HG03108 (cell line): ENCODE data around the gene NR4A2.

Experiments
- ATAC-seq: cut with Tn5 transposase; IDR thresholded peaks from one replicate; pipeline ENCODE4 v1.9.1; 2021; ENCODE audit warnings: moderate library complexity; ENCODE audit not compliant: unreplicated experiment

Gene NR4A2

DNA sequence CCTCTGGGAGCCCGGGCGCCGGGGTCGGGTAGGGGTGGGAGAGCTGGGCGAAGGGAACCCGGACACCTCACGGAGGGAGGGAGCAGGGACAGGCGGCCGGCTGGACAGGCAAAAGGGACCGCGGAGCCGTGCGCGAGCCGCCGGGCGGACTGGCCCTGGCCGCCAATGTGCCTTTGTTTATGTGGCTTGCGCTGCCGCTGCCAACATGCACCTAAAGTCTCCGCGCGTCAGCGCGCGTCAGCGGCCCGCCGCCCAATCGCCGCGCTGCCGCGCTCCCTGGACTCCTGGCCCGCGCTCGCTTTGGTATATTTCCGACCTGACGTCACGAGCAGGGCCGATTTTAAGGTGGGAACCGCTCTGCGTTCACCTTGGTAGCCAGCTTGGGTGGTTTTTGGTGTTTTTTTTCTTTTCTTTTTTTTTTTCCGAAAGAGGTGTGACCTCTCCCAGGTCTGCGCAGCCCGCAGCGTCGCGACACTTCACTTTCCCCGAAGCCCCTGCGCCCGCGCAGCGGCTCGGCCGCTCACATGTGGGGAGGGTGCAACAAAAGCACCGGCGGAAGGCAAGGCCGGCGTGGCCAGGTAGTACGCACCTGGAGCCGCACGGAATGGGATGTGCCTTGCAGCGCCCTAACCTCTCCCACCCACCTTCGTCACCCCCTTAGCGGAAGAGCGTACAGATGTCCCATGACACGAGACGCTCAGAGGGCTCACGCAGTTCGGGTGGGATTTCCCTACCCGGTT, at the start of gene NR4A2:
NR4A2 (minus strand) TSS at position 188 of the 740 bp plus-strand sequence. CDS start 2,535 bp downstream, outside the sequence.
- peak; percentile 60 for ATAC-seq

GRCh38 chr2:156380117-156380645, 47.7 kb upstream of the NR4A2 start:
- ATAC-seq = peak; percentile 93

DNA sequence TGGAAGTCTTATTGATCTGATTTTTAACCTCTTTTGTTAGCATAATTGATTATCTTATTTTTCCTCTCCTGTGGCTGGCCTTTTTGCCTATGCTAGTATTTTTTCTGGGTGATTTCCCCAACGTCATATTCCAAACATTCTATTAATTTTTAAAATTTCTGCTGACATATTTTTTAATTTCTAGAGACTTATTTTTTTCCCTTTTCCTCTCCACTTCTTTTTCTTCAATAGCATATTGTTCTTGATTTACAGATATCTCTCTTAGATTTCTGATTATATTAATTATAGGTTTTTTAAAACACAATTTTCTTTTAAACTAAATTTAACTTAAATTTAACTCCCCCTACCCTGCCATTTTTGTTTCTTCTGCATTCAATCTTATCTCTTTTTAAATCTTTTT, 47.2 kb upstream of the NR4A2 start:
- ATAC-seq = no peak

- ATAC-seq = no peak
Measured at GRCh38 chr2:156379071-156379470, 46.5 kb upstream of the NR4A2 start.

- no peak for ATAC-seq
Measured at GRCh38 chr2:156366753-156367152, 34.2 kb upstream of the NR4A2 start.

DNA sequence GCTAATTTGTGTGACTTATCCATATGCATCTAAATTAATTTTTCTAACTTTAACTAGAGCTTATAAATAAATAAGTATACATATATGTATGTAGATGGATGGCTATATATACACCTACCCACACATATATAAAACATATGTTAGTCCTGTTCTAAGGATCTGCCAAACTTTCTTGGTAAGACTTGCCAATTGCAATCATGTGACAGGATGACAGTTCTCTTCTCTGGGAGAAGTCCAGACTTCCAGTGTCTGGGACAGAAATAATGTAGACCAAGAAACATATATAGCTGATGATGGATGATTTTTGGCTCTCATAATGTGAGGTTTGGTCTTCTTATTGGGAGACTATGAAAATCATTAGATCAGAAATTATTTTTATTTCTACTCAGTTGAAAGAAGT, 30.6 kb upstream of the NR4A2 start:
- no peak for ATAC-seq

DNA sequence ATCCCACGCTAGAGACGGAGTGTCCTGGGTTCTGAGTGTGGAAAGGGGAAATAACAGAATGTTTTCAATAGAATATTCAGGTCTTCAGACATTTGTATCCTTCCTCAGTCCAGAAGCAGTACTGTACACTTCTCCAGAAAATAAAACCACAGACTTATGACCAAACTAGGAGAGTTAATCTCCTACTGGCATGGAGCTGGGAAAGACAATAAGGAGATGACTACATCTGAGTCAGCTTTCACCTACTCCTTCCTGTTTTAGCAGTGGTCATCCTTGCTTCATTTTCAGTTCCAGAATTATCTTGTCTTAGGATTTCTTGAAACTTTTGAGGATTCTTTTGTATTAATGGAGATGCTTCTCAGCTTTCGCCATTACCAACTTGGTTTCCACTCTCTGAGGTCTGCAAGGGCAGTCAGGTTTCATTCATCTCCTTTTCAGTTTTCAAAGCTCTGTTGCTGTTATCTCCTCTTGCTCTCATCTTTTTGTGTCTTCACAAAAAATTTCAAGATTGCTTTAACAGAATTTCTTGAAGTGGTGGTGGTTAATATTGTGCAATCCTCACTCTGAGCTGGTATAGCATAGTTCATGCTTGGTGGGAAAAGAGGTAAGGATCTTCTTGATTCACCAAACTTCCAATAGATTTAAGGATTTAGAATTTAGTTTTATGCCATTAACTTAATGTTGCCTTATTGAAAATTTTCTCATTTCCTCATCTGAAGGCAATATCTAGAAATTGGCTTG, 23.7 kb upstream of the NR4A2 start:
- no peak for ATAC-seq

GRCh38 chr2:156352911-156353310, 20.4 kb upstream of the NR4A2 start:
- ATAC-seq = no peak

DNA sequence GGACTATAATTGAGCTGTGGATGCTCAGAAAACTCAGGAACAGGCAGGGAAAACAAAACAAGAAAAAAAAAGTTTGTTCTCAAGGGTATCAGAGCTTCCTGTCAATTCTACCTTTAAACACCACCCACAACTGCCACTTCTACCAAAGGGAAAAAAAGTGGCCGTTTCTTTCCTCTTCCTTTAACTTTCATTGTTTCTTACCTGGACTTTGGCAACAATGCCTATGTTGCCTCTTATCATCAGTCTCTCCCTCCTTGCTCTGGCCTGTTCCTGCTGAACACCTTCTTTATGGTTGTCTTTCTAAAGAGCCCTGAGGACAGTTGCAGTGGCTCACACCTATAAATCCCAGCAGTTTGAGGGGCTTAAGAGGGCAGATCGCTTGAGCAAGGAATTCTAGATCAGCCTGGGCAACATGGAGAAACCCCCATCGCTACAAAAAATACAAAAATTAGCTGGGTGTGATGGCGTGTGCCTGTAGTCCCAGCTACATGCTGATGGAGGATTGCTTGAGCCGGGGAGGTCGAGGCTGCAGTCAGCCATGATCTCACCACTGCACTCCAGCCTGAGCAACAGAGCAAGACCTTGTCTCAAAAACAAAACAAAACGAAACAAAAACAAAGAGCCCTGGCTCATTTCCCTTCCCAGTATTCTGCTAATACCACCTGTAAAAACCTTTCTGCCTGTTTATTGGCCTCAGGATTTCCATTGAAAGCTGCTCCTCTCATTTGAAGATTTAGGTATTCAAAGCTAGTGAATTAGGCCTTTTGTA, 18.0 kb upstream of the NR4A2 start:
- no peak for ATAC-seq

DNA sequence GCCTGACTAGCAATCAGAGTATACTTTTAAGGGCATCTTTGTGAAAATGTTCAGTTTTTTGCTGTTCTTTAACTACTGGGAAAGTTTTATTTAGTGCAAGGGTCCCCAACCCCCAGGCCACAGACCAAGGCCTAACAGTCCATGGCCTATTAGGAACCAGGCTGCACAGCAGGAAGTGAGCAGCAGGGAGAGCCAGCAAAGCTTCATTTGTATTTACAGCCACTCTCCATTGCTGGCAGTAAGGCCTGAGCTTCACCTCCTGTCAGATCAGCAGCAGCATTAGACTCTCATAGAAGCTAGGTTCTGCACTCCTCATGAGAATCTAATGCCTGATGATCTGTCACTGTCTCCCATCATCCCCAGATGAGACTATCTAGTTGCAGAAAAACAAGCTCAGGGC, 17.1 kb upstream of the NR4A2 start:
- ATAC-seq = no peak

DNA sequence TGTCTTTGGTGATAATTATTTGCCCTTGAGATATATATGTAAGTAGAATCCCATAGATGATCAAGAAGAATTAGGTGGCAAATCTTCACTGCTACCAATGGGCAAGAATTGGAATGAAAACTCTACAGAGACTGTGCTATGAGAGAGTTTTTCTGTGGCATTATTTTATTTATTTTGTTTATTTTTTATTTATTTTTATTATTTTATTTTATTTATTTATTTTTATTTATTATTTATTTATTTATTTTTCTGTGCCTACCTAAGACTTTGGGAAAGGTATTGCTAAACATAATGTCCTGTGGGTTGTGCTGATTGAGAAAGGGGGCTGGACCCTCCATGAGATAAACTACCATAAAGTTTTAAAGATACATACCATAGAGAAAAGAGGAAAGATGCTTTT, 16.6 kb upstream of the NR4A2 start:
- ATAC-seq = no peak

DNA sequence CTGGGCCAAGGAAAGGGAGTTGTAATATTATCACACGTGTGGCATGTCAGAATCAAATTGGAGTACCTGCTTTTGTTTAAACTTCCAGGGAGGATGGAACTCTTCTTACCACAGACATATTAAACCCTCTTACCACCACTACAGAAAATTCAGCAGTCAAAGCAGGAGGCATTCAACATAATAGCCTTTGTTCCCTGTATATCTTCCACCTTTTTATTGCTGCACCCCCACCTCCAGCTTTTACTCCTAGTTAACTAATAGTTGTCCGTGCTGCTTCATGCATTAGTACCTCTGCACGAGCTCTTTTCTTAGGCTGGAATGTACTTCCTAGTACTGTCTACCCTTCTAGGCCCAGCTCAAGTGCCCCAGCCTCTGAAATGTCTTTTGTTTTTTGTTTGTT, 14.9 kb upstream of the NR4A2 start:
- ATAC-seq = no peak

DNA sequence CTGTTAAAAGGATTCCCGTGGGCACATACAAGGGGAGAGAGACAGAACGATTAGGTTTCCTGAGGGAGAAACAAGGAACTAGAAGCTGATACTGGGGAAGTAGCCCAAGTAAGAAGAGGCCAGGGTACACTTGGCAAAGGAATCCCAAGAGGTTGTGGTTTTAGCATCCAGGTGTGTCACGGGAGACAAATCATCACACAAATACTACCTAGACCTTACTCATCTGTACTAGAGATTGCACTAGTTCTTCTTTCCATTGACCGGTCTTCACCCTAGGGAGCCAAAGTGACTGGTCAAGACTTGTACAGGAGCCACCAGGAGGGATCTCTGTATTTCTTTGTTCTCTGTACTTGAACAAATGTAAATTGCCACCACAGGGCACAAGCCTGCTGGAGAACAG, 14.2 kb upstream of the NR4A2 start:
- ATAC-seq = no peak

GRCh38 chr2:156345582-156345981, 13.1 kb upstream of the NR4A2 start:
- ATAC-seq = no peak

GRCh38 chr2:156343940-156344301, 11.4 kb upstream of the NR4A2 start:
- ATAC-seq = no peak

DNA sequence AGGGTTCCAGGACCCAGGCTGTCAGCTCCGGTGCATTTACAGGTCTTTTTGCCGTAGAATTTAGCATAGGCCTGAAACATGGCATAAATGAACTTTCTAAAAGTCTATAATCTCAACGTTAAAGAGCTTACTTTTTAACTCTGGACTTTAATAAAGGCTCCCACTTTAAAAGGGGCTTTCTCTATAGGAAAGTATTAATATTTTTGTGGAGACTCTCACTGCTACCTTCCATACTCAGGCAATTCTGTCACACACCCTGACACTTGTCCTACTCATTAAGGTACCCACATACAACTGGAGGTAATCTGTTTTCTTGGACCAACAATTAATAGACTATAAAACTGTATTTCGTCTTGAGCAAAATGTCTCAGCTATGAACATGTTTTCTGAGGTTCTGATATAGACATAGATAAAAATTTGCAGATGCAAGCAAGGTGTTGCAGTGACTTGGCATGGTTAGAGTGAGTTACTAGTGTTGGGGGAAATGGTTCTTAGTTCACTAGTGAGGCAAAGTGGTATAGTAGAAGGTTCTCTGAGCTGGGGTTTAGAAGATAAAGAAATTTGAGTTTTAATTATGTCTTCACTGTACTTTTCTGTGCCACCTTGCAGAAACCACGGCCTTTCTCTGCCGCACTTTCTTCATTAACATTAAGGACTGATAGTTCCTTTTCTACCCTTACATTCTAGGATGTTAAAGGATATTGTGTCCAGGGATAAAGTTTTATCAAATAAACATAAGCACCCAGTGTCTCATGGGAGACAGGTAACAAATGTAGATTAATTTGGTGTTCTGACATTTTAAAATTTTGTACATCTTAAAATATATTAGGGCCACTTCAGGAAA, 10.8 kb upstream of the NR4A2 start:
- ATAC-seq = no peak

GRCh38 chr2:156342254-156343095, 10.0 kb upstream of the NR4A2 start:
- ATAC-seq = peak; percentile 49

DNA sequence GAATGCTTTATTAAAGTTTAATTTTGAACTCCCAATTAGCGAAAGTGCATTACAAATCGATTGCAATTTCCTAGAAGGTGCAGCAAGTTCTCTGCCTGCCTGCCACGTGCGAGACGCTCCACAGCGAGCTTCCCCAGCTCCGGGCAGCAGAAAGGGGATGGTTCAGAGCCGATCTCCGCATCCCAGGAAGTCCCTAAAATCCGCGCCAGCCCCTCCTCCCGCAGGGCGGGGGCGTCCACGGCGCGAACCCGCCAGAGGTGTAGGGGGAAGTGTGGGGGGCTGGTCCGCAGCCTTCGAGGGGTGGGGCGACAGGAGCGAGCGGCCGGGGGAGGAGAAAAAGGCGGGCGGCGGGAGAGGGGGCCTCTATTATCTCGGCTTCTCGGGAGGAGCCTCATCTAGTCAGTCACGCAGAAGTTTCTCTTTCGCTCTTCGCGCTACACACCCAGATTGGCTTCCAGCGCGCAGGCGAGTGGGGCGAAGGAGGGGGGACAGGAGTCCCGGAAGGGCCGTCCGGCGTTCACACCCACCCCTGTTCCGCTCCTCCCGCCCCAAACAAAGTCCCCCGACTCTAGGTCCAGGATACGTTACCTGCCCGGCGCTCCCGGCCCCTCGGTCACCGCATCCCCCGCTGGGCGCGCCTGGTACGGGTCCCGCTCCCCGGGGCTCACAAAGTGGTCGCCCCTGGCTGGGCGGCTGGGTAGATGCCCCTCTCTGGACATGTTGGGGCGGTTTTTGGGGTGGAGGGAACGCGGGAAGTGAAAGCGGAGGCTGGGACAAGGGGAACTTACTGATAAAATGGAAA, 9.1 kb upstream of the NR4A2 start:
- ATAC-seq = peak; percentile 78
